GM19351 (cell line): ENCODE measurements around the gene PET100.
A peak's percentile ranks its signal among the peaks of the same experiment; 100 is the strongest.

Source experiments
- ATAC-seq: cut with Tn5 transposase; IDR thresholded peaks from one replicate; pipeline ENCODE4 v1.9.1; 2021; ENCODE audit warnings: mild to moderate bottlenecking, moderate library complexity; ENCODE audit not compliant: unreplicated experiment

PET100 gene

GRCh38 chr19:7629347-7630054 is at the start of gene PET100, which contains the start of gene XAB2:
PET100 (plus strand) TSS chr19:7629793; CDS start chr19:7629834, 41 bp downstream.
XAB2 (minus strand) TSS chr19:7629545; CDS start chr19:7629527, 18 bp downstream.
- peak; percentile 98 for ATAC-seq

DNA sequence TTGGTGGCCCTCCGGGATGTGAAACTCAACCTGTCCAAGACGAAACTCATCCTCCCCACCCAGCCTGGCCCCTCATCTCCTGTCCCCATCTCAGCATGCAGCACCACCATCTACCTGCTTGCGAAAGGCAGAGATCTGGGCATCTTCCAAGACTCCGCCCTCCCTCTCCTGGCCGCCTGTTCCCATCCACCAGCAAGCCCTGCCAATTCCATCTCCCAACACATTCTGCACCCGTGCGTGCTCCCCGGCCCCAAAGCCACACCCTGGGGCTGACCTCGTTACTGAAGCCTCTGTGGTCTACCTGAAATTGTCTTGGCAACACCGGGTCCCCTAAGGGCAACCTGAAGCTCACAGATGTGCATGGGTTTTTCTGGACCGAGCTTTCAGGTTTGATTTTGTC is 47.1 kb upstream of the PET100 start:
- no peak for ATAC-seq

DNA sequence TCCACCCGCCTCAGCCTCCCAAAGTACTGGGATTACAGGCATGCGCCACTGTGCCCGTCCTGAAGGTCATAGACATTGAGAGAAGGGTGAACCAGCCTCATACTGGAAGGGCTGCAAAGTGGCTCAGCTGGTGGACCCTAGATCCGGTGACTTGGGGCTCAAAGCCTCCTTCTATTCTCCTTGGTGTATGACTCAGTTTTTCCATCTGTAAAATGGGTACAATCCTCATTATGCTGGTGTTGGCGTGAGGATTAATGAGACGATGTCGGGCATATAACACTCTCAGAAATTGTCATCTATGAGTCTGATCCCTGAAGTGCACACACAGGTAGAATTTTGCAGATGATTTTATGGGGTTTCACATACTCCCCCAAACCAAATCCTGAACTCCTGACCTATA is 39.8 kb upstream of the PET100 start:
- no peak for ATAC-seq

- no peak for ATAC-seq
Measured at GRCh38 chr19:7590256-7590655, 39.3 kb upstream of the PET100 start.

DNA sequence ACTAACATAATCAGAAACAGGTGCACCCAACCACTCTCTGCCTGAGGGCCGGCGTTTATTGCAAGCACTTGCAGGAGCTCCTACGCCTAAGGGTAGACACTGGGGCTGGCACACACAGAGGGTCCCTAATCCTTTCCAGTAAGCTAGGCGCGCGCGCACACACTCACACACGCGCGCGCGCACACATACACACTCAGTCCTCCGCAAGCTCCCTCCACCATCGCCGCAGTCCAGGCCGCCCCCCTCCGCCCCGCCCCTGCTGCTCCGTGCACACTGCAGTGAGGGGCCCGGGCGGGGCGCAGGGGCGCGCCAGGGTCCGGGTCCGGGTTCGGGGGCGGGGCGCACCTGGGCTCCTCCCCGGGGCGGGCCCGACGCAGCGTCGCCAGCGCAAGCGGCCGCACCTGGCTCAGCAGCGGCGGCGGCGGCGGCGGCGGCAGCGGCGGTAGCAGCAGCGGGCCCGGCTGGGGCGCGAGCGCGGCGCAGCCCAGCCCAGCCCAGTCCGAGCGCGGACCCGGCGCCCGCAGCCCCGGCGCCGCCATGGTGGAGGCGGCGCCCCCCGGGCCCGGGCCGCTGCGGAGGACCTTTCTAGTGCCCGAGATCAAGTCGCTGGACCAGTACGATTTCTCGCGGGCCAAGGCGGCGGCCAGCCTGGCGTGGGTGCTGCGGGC is 34.0 kb upstream of the PET100 start, which contains the start of gene CAMSAP3:
TSS of gene CAMSAP3 (plus strand) at position 398 of the 668 bp plus-strand sequence. CDS start at position 538, 140 bp downstream.
- no peak for ATAC-seq

GRCh38 chr19:7596211-7596937 is 33.2 kb upstream of the PET100 start:
- no peak for ATAC-seq

- no peak for ATAC-seq
Measured at GRCh38 chr19:7597689-7598088, 31.9 kb upstream of the PET100 start.

DNA sequence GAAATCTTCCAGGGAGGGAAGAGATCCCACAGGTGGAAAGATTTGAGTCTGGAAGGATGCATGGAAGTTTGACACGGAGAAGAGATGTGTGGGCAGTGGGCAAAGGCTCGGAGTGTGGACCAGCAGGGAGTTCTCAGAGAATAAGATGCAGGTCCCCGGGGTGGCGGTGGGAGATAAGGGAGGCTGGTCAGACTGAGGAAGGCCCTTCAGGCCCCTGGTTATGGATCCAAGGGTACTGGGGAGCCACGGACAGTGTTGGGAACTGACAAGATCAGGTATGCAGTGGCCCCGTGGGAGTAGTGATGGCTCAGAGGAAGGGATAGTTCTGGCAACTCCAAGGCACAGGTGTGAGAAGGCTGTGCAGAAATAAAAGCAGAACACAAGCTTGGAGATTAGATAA is 31.4 kb upstream of the PET100 start:
- no peak for ATAC-seq

DNA sequence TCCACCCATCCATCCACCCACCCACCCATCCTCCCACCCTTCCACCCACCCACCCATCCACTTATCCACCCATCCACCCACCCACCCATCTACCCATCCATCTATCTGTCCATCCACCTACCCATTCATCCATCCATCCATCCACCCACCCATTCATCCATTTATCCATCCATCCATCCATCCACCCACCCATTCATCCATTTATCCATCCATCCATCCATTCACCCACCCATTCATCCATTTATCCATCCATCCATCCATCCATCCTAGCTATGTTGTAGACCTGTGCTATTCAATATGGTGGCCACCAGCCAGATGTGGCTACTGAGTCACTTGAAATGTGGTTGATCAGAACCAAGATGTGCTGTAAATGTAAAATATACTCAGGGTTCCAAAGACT is 28.9 kb upstream of the PET100 start:
- ATAC-seq = no peak

DNA sequence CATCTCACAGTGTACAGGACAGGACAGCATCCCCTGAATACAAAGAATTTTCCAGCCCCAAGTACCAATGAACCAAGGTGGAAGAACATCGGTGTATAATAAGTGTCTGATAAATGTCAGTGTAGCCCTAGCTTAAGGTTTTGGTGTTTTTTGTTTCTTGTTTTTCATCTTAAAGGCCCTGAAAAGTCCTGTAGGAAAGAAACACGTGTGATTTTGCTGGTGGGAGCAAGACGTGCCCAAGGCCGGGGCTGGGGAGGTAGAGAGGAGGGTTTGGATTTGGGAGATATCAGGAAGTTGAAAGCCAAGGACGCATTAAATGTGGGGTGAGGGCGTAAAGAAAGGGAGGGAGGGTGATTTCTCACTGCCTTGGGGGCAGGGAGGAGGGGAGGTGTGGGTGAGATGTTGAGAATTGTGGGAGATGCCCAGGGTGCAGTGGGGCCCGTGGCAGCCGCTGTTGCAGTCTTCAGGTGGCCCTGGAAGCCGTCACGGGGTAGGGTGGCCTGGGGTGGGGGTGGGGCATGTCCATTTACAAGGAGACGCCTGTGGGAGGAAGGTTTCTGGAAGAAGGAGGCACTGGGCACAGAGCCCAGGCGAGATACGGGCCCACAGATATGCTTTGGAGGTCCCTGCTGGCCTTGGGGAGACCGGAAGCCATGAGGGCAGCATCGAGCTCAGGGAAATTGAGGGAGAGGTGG is 27.2 kb upstream of the PET100 start:
- no peak for ATAC-seq

DNA sequence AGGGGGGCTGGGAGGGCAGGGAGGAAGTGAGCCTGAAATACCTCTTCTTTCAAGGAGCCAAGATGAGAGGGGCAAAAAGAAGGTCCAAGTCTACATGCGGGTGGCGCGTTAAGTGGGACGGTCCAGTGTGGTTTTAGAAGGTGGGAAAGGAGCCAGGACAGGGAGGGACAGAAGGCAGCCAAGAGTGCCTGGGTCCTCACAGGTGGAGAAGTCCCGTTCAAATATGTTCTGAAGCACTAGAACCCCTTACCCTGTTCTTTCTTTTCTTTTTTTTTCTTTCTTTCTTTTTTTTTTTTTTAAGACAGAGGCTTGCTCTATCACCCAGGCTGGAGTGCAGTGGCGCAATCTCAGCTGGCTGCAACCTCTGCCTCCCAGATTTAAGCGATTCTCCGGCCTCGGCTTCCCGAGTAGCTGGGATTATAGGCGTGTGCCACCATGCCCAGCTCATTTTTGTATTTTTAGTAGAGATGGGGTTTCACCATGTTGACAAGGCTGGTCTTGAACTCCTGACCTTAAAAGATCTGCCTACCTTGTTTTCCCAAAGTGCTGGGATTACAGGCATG is 26.6 kb upstream of the PET100 start:
- ATAC-seq = no peak

DNA sequence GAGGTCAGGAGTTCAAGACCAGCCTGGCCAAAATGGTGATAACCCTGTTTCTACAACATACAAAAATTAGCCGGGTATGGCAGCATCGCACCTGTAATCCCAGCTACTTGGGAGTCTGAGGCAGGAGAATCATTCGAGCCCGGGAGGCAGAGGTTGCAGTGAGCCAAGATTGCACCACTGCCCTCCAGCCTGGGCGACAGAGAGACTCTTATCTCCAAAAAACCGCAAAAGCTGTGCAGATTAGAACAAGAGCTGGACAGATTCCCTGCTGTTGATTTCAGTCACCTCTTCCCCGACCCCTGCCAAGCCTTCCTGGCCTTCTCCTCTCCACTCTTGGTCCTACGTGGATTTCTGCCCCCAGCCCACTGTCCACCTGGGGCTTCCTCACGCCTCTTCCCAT is 25.7 kb upstream of the PET100 start:
- ATAC-seq = no peak

DNA sequence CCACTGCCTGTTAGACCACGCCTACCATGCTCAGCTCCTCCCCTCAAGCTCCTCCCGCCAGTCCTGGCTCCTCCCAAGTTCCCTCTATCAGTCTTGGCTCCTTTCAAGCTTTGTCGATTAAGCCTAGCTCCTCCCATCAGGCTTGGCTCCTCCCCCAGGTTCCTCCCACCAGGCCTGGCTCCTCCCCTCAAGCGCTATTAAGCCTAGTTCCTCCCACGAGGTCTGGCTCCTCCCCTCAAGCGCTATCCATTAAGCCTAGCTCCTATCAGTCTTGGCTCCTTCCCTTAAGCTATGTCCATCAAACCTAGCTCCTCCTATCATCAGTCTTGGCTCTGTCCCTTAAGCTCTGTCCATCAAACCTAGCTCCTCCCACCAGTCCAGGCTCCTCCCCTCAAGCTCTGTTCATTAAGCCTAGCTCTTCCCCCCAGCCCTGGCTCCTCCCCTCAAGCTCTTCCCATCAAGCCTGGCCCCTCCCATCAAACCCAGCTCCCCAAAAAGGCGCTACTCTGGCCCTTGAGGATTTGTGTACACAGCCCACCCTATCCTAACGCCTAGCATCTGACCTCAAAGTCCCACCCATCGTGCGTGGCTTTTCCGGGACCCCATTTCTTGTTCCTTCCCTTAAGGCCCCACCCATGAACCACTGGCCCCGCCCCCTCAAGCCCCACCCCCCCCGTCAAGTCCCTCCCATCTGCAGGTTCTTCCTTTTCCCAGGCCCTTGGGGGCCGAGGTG is 23.9 kb upstream of the PET100 start:
- ATAC-seq = no peak

GRCh38 chr19:7606289-7606688 is 23.3 kb upstream of the PET100 start:
- ATAC-seq = no peak

- ATAC-seq = no peak
Measured at GRCh38 chr19:7607212-7607873, 22.2 kb upstream of the PET100 start.

DNA sequence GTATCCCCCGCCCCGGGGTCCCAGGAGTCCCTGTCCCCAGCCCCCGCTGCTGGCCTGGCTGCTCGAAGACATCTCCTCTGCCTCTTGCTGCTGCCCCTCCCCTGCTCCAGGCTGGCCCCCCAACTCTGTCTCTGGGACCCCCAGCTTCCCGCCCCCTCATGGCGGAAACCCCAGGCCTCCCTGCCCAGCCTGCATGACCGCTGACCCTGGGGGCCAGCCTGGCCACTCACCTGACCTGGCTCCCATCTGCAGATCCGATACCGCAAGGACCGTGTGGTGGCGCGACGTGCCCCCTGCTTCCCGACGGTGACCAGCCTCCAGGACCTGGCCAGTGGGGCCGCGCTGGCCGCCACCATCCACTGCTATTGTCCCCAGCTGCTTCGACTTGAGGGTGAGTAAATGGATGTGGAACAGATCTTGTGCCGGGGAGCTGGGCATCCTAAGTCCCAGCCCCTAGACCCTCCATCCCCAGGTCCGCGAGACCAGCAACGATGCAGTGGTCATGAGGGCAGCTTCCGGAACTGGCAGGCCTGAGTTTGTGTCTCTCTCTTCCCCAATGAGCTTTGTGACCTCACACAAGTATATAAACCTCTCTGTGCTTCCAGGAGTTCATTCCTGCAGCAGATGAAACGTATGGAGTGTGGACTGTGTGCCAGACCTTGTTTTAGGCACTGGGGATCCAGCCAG is 21.6 kb upstream of the PET100 start:
- no peak for ATAC-seq

GRCh38 chr19:7610491-7611240 is 18.9 kb upstream of the PET100 start:
- ATAC-seq = no peak

DNA sequence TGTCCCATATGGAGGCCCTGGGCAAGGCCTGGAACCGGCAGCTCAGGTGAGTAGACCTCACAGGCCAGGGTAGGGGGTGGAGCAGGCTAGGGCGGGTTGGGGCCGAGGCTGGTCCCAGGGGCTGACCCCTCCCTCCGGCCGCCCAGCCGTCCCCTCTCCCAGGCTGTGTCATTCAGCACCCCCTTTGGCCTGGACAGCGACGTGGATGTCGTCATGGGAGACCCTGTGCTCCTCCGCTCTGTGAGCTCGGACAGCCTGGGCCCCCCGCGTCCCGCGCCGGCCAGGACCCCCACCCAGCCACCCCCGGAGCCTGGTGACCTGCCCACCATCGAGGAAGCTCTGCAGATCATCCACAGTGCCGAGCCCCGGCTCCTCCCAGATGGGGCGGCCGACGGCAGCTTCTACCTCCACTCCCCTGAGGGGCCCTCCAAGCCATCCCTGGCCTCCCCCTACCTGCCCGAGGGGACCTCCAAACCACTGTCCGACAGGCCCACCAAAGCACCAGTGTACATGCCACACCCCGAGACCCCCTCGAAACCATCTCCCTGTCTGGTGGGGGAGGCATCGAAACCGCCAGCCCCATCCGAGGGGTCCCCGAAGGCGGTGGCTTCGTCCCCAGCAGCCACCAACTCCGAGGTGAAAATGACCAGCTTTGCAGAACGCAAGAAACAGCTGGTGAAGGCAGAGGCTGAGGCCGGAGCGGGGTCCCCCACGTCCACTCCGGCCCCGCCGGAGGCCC is 17.9 kb upstream of the PET100 start:
- no peak for ATAC-seq
